Activated CD4-positive, alpha-beta T cell treated with anti-CD3 and anti-CD28 coated beads, Interleukin-2, amount 10 ng/mL, durations not matched to agents 7 days and 5 days (primary cell): ENCODE data around the gene ARHGDIA. TPM values are rescaled to one million over a fixed set of nuclear protein-coding genes. Genes with fewer than 3 reads are reported as not detected.

Source experiments
- CTCF ChIA-PET: fragments of 350-600 bp; sonication (Branson Sonifier 250); formaldehyde crosslinking; loops from one replicate; lab custom pipeline; 2021; ENCODE audit warnings: antibody characterized with exemption; lab: Charles Lee
- POLR2A ChIA-PET: fragments of 350-600 bp; sonication (Branson Sonifier 250); formaldehyde crosslinking; loops from one replicate; lab custom pipeline; 2021; ENCODE audit warnings: antibody characterized with exemption; lab: Charles Lee
- DNase-seq: peaks from one replicate; pipeline ENCODE4 v3.0.0-alpha.2; 2020
- H3K27ac Mint-ChIP-seq: one replicate; pipeline ENCODE4 v1.8.0; 2021; ENCODE audit warnings: mild to moderate bottlenecking, moderate library complexity, mixed read lengths
- H3K27me3 Mint-ChIP-seq: one replicate; pipeline ENCODE4 v1.8.0; 2021; ENCODE audit warnings: mixed read lengths
- H3K36me3 Mint-ChIP-seq: one replicate; pipeline ENCODE4 v1.8.0; 2021; ENCODE audit warnings: low read depth, mixed read lengths
- H3K4me1 Mint-ChIP-seq: one replicate; pipeline ENCODE4 v1.8.0; 2021; ENCODE audit warnings: mixed read lengths
- H3K4me3 Mint-ChIP-seq: one replicate; pipeline ENCODE4 v1.8.0; 2021; ENCODE audit warnings: mild to moderate bottlenecking, moderate library complexity, mixed read lengths
- H3K9me3 Mint-ChIP-seq: one replicate; pipeline ENCODE4 v1.8.0; 2021; ENCODE audit warnings: mixed read lengths
- total RNA-seq, 2 experiments: library from RNA; stranded (reverse); gene quantifications; one replicate each; pipeline ENCODE4 v1.2.3, GENCODE V29; 2021

ARHGDIA gene
- total RNA-seq, 2 experiments from 2014 or later: 654 to 714 TPM

DNA sequence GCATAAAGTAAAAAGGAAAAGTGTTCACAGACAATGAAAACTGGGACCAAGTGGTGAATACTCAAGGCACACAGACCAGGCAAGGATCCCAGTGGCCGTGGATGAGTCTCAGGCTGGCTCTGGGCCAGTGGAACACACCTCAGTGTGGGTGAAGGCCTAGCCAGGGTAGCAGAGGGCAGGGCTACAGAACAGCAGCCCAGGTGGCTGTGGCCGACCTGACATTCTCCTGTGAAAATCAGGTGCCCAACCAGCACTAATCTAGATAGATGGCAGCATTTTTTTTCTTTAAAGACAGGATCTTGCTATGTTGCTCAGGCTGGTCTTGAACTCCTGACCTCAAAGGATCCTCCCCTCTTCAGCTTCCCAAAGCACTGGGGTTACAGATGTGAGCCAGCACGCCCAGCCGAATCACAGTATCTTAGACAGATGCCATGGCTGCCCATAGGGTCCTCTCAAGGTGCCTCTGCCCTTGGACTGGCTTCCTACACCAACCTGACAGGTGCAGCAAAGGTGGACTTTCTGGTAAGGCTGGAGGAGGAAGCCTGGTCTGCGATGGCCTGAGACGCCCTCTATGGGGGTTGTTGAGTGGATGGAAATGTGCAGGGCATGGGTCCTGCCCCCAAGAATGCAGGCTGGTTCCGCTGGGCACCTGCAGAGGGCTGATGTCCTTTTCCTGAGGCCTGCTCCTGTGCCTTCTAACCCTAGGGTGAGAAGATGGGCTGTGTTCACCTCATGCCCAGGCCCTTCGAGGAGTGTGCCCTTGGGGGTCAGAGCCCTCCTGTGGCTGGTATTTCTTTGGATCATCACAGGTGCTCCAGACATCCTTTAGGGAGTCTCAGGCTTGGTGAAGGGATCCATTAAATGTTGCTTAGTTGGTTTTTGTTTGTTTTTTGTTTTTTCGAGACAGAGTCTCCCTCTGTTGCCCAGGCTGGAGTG lies 7.0 kb downstream of the ARHGDIA start:
- H3K9me3 Mint-ChIP-seq: no peaks in the 10 kb centered on the region
- no peak for DNase-seq
- peak overlapping the region; percentile 81 for H3K27ac Mint-ChIP-seq
- no peak overlapping the region for H3K4me3 Mint-ChIP-seq
- H3K4me1 Mint-ChIP-seq: peaks cover 44% of the 10 kb centered on the region
- POLR2A ChIA-PET: no interaction called here
- H3K27me3 Mint-ChIP-seq: no peaks in the 10 kb centered on the region
- peaks cover 30% of the 10 kb centered on the region for H3K36me3 Mint-ChIP-seq
- CTCF ChIA-PET: interaction anchor here (0.9 kb wide), 1 partner anchor 95 kb away, joined by 3 read pairs; no protein-coding TSS in a partner anchor

GRCh38 chr17:81863123-81863675 lies 7.9 kb downstream of the ARHGDIA start:
- POLR2A ChIA-PET: no interaction called here
- H3K9me3 Mint-ChIP-seq: no peaks in the 10 kb centered on the region
- CTCF ChIA-PET: interaction anchor here (0.9 kb wide), 1 partner anchor 96 kb away, joined by 3 read pairs; no protein-coding TSS in a partner anchor
- H3K4me3 Mint-ChIP-seq: peak overlapping the region; percentile 68
- H3K36me3 Mint-ChIP-seq: peaks cover 36% of the 10 kb centered on the region
- H3K27me3 Mint-ChIP-seq: no peaks in the 10 kb centered on the region
- no peak for DNase-seq
- peak overlapping the region; percentile 81 for H3K27ac Mint-ChIP-seq
- H3K4me1 Mint-ChIP-seq: peaks cover 49% of the 10 kb centered on the region

- ChIA-PET POLR2A (interaction anchor here (0.6 kb wide), 1 partner anchor 269 kb away, joined by 3 read pairs; no protein-coding TSS in a partner anchor), CTCF (interaction anchor here (0.5 to 1.6 kb wide), 3 partner anchors 9 to 23 kb away, joined by 3 to 11 read pairs (median 3); partner anchors contain the start of gene ARHGDIA)
- H3K4me3 Mint-ChIP-seq: peak overlapping the region; percentile 93
- H3K36me3 Mint-ChIP-seq: peaks cover 38% of the 10 kb centered on the region
- no peaks in the 10 kb centered on the region for H3K27me3 Mint-ChIP-seq
- no peaks in the 10 kb centered on the region for H3K9me3 Mint-ChIP-seq
- H3K27ac Mint-ChIP-seq: peak overlapping the region; percentile 97
- H3K4me1 Mint-ChIP-seq: peaks cover 44% of the 10 kb centered on the region
- peak; percentile 99 for DNase-seq
Measured at GRCh38 chr17:81860756-81861568, 10.2 kb downstream of the ARHGDIA start.

GRCh38 chr17:81859906-81860755 lies 11.0 kb downstream of the ARHGDIA start, which contains the start of gene P4HB:
TSS of gene P4HB (minus strand) at chr17:81860535. CDS start at chr17:81860471, 64 bp downstream.
- no peaks in the 10 kb centered on the region for H3K27me3 Mint-ChIP-seq
- DNase-seq: no peak
- H3K27ac Mint-ChIP-seq: peak within 1 kb of the TSS; percentile 97
- H3K4me1 Mint-ChIP-seq: peaks cover 41% of the 10 kb centered on the region
- peaks cover 45% of the 10 kb centered on the region for H3K36me3 Mint-ChIP-seq
- peak within 1 kb of the TSS; percentile 93 for H3K4me3 Mint-ChIP-seq
- CTCF ChIA-PET: interaction anchor here (0.9 to 1.6 kb wide), 3 partner anchors 10 to 137 kb away, joined by 3 to 11 read pairs (median 3); partner anchors contain the start of gene ARHGDIA
- H3K9me3 Mint-ChIP-seq: no peaks in the 10 kb centered on the region
- POLR2A ChIA-PET: no interaction called here

DNA sequence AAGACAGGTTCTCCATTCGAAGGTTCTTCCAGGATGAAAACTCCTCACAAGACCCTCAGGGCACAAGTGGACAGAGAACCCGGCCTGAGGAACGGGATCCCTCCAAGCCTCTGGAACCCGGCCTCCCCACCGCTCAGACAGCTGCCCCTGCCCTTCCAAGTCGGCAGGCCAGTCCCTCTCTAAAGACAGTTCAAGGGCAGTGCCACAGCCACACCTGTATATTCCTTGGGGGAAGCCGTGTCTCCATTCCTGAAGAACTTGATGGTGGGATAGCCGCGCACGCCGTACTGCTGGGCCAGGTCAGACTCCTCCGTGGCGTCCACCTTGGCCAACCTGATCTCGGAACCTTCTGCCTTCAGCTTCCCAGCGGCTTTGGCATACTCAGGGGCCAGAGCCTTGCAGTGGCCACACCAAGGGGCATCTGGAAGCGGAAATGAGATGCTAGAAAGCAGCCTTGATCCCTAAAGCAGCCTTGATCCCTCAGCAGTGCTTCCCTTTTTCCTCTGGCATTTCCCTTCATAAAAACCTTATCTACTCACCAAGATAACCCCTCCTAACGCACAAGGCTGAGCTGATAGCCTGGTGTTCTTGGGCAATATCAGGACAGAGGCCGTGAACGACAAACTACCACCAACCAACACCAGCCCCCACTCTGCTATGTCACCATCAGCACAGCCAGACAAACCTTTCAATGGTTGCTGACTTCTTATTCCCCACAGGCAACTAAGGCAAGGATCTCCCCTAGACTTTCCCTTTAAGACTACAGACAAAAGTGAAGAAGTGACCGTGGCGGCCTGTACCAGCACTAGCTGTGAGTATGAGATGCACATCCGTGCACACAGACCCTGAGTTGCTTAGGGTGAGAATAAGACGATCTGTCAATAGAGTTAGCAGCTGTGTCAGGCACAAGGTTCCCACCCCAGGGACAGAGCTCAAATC lies 11.9 kb downstream of the ARHGDIA start:
- peaks cover 44% of the 10 kb centered on the region for H3K4me1 Mint-ChIP-seq
- no peak for DNase-seq

GRCh38 chr17:81858170-81858966 lies 12.8 kb downstream of the ARHGDIA start:
- ChIA-PET POLR2A (no interaction called here), CTCF (interaction anchor here (0.6 to 1.1 kb wide), 2 partner anchors 16 to 21 kb away, joined by 3 to 5 read pairs; no protein-coding TSS in a partner anchor)
- Mint-ChIP-seq H3K9me3 (no peaks in the 10 kb centered on the region), H3K27ac (peak overlapping the region; percentile 62), H3K4me1 (peaks cover 35% of the 10 kb centered on the region), H3K4me3 (peak overlapping the region; percentile 91), H3K27me3 (no peaks in the 10 kb centered on the region), H3K36me3 (peaks cover 51% of the 10 kb centered on the region)
- no peak for DNase-seq

More for the DNA sequence above, 11.9 kb downstream of the ARHGDIA start:
- ChIA-PET CTCF (interaction anchor here (0.6 to 1.1 kb wide), 3 partner anchors 15 to 136 kb away, joined by 3 read pairs; no protein-coding TSS in a partner anchor), POLR2A (no interaction called here)
- peaks cover 51% of the 10 kb centered on the region for H3K36me3 Mint-ChIP-seq
- no peaks in the 10 kb centered on the region for H3K27me3 Mint-ChIP-seq
- peak overlapping the region; percentile 85 for H3K27ac Mint-ChIP-seq
- peak overlapping the region; percentile 91 for H3K4me3 Mint-ChIP-seq
- H3K9me3 Mint-ChIP-seq: no peaks in the 10 kb centered on the region

DNA sequence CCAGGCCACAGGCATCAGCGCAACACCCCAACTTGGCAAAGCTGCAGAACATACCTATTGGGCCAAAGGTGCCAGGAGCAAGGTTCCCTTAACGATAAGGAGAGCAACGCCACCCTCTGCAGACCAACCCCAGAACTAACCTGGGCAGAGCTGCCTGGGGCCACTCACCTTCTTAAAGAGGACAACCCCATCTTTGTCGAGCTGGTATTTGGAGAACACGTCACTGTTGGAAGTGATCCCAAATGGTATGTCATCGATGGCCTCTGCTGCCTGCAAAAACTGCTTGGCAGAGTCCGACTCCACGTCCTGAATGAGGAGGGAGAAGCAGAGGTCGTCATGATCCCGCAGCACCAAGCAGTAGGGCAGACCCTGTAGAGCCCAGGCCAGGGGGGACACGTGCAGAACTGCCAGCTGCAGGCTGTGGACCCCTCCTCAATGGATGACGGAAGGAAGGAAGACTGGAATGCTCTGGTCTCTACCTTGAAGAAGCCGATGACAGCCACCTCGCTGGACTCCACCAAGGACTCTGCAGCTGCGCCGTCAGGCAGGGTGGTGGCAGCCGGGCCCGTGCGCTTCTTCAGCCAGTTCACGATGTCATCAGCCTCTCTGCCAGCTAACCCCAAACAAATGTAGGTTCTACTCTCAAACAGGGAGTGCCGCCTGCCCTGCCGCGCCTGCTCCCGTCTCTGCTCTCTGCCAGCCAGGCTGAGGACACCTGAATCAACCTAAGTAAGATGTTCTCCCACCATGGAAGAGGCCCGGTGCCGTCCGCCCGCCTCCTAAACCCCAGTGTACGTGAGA lies 16.0 kb downstream of the ARHGDIA start:
- POLR2A ChIA-PET: no interaction called here
- DNase-seq: no peak
- H3K36me3 Mint-ChIP-seq: peaks cover 61% of the 10 kb centered on the region
- H3K27me3 Mint-ChIP-seq: no peaks in the 10 kb centered on the region
- H3K4me1 Mint-ChIP-seq: peaks cover 25% of the 10 kb centered on the region
- CTCF ChIA-PET: interaction anchor here (0.6 to 1.2 kb wide), 6 partner anchors 12 to 941 kb away, joined by 3 to 6 read pairs (median 3); partner anchors contain the start of gene ARL16
- H3K27ac Mint-ChIP-seq: no peak overlapping the region
- H3K4me3 Mint-ChIP-seq: no peak overlapping the region
- no peaks in the 10 kb centered on the region for H3K9me3 Mint-ChIP-seq

- Mint-ChIP-seq H3K36me3 (peaks cover 40% of the 10 kb centered on the region), H3K4me3 (no peak overlapping the region)
- no peak for DNase-seq
Measured at GRCh38 chr17:81852237-81852636, 18.9 kb downstream of the ARHGDIA start.

GRCh38 chr17:81851423-81851822 lies 19.7 kb downstream of the ARHGDIA start:
- no peaks in the 10 kb centered on the region for H3K9me3 Mint-ChIP-seq
- no peak for DNase-seq
- H3K27me3 Mint-ChIP-seq: no peaks in the 10 kb centered on the region
- peaks cover 41% of the 10 kb centered on the region for H3K36me3 Mint-ChIP-seq
- ChIA-PET POLR2A (no interaction called here), CTCF (no interaction called here)
- H3K4me3 Mint-ChIP-seq: no peak overlapping the region
- H3K27ac Mint-ChIP-seq: no peak overlapping the region
- H3K4me1 Mint-ChIP-seq: peaks cover 5% of the 10 kb centered on the region

More at GRCh38 chr17:81852237-81852636, 18.9 kb downstream of the ARHGDIA start:
- Mint-ChIP-seq H3K9me3 (no peaks in the 10 kb centered on the region), H3K4me1 (peaks cover 6% of the 10 kb centered on the region), H3K27me3 (no peaks in the 10 kb centered on the region), H3K27ac (no peak overlapping the region)
- CTCF ChIA-PET: no interaction called here
- POLR2A ChIA-PET: no interaction called here
